GM12864 (cell line): ENCODE data around the gene UBAP1.
"Not testable (repeated sequence)": the region's sequence is repeated elsewhere in the genome, so short reads cannot be mapped to it uniquely, and the experiment has no call there.

Source experiments
- DNase-seq: peaks from one replicate; pipeline ENCODE4 v3.0.0-alpha.2; 2011; ENCODE audit warnings: low read depth
- H3K4me3 ChIP-seq: 2 replicates; pipeline ENCODE4 v1.5.1; 2011; ENCODE audit warnings: mild to moderate bottlenecking, low read depth, low read length, control low read depth
- CTCF ChIP-seq: IDR thresholded peaks from 2 replicates; pipeline ENCODE4 v1.5.1; 2011; ENCODE audit warnings: low read depth, mild to moderate bottlenecking, moderate library complexity, low read length, control low read depth, inconsistent platforms; ENCODE audit errors: missing control alignments

UBAP1 gene

GRCh38 chr9:34246453-34246852 lies 67.6 kb downstream of the UBAP1 start:
- no peak for DNase-seq
- TF ChIP-seq CTCF, result no peak
- H3K4me3 ChIP-seq, result no peak overlapping the region

GRCh38 chr9:34247782-34248181 lies 68.9 kb downstream of the UBAP1 start:
- not testable (repeated sequence) for H3K4me3 ChIP-seq, DNase-seq

GRCh38 chr9:34249274-34249673 lies 70.4 kb downstream of the UBAP1 start:
- no peak overlapping the region for H3K4me3 ChIP-seq
- no peak for TF ChIP-seq CTCF
- no peak for DNase-seq

GRCh38 chr9:34250721-34251120 lies 71.9 kb downstream of the UBAP1 start:
- no peak overlapping the region for H3K4me3 ChIP-seq
- no peak for TF ChIP-seq CTCF

GRCh38 chr9:34252016-34252415 lies 73.2 kb downstream of the UBAP1 start:
- no peak for TF ChIP-seq CTCF
- no peak for DNase-seq
- H3K4me3 ChIP-seq, result no peak overlapping the region

More at GRCh38 chr9:34250721-34251120, 71.9 kb downstream of the UBAP1 start:
- DNase-seq, result no peak

- no peak overlapping the region for H3K4me3 ChIP-seq
- no peak for DNase-seq
- TF ChIP-seq CTCF, result peak; percentile 94
These were observed 74.0 kb downstream of the UBAP1 start for GRCh38 chr9:34252670-34253459.

GRCh38 chr9:34253460-34253837 lies 74.6 kb downstream of the UBAP1 start:
- TF ChIP-seq CTCF, result no peak
- H3K4me3 ChIP-seq, result no peak overlapping the region
- DNase-seq, result no peak
